Activated T-helper 9 cell treated with anti-CD3 and anti-CD28 coated beads, Interleukin-2, amount 50 U/mL, for 16 hours (primary cell): ENCODE measurements around the gene CIB4.
"Not testable (repeated sequence)": the region's sequence is repeated elsewhere in the genome, so short reads cannot be mapped to it uniquely, and the experiment has no call there.

Experiments
- DNase-seq: peaks from one replicate; pipeline ENCODE4 v3.0.0-alpha.2; 2020; ENCODE audit warnings: low read depth

CIB4 gene

DNA sequence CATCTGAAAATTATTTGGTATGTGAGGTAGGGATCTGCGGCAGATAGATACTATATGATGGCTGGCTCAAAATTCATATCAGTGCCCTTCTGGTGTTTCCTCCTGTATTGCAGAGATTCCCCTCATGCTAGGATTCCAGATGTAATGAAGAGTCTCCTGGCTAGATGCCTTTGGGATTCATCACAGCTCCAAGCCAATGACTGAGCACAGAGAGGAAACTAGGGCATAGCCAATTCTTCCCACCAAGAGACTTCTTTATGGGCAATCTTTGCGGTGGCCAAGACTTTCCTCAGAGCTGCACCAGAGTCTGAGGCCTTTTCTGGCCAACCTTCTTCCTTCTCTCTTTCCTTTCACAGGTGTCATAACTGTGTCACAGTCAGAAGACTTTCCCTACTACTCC lies 25.5 kb upstream of the CIB4 start:
- no peak for DNase-seq

DNA sequence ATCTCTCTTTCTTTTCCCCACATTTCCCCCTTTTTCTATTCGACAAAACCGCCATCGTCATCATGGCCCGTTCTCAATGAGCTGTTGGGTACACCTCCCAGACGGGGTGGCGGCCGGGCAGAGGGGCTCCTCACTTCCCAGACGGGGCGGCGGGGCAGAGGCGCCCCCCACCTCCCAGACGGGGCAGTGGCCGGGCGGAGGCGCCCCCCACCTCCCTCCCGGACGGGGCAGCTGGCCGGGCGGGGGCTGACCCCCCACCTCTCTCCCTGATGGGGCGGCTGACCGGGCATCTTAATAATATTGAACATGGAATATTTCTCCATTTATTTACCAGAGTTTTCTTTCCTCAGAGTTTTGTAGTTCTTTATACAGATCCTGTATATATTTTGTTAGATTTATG lies 24.1 kb upstream of the CIB4 start:
- DNase-seq: not testable (repeated sequence)

GRCh38 chr2:26660363-26660962 lies 19.3 kb upstream of the CIB4 start:
- no peak for DNase-seq

- DNase-seq: no peak
These were observed 17.7 kb upstream of the CIB4 start for GRCh38 chr2:26658691-26659346.

DNA sequence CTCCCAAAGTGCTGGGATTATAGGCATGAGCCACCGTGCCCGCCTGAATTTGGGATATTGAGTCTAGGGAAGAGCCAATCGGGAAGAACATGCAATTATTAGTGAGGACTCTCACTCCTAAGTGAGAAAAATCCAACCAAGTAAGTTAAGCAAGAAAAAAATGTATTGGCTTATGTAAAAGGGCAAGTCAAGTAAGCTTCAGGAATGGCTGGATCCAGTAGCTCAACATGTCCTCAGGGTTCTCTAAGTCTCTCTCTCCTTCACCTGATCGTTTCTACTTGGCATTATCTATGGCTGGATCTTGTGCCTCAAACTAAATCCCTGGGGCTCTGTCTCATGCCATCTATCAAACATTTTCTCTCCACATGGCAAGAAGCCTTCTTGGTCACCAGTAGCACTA lies 16.1 kb upstream of the CIB4 start:
- DNase-seq: no peak

- no peak for DNase-seq
These were observed 14.5 kb upstream of the CIB4 start for GRCh38 chr2:26655611-26656195.

DNA sequence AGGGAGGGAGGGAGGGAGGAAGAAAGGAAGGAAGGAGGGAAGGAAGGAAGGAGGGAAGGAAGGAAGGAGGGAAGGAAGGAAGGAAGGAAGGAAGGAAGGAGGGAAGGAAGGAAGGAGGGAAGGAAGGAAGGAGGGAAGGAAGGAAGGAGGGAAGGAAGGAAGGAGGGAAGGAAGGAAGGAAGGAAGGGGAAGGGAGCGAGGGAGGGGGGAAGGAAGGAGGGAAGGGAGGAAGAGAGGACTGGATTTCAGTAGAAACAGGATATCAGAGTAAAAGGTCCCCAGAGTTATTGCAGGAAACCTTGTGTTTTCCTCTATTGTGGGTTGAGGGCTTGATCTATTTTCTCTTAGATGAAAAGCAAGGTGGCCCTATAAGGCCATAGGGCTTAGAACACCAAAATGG lies 14.0 kb upstream of the CIB4 start:
- not testable (repeated sequence) for DNase-seq

GRCh38 chr2:26654061-26654340 lies 12.8 kb upstream of the CIB4 start:
- no peak for DNase-seq

DNA sequence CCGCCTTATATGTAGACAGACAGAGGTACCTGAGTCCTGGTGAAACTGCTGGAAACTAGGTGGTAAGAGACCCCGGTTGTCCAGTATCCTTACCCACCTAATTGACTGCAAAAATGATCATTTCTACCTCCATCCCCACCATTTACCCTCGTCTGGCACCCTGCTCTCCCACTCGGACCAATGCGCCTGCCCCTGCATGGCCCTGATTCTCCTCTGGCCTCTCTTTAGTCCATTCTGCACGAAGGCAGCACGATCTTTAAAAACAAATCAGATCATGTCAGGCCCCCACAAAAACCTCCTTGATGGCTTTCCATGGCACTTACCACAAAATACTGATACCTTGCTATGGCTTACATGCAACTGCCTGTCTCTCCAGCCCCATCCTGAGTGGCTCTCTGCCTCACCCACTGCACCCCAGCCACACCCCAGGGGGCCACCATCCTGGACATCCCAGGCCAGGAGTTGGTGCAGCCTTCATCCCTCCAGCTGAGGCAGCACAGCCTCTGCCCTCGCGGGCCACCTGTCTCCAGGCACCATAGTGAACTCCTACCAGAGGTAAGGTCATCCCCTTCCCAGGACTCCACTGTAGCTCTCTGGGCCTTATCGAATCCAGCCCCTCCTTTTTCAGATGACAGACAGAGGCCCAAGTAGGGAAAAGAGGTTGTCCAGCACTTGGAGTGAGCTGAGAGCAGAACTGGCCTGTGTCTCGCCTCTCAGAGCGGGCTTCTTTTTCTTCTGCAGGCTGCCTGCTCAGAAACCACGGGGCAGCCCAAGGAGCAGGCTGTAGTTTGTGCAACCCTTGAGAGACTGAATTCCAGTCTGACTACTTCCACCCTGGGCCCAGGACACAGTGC lies 12.3 kb upstream of the CIB4 start:
- DNase-seq: no peak

- no peak for DNase-seq
These were observed 11.3 kb upstream of the CIB4 start for GRCh38 chr2:26652361-26653041.

GRCh38 chr2:26651799-26652198 lies 10.6 kb upstream of the CIB4 start:
- no peak for DNase-seq

- DNase-seq: no peak
These were observed 10.3 kb upstream of the CIB4 start for GRCh38 chr2:26651470-26651771.

- no peak for DNase-seq
These were observed 9.7 kb upstream of the CIB4 start for GRCh38 chr2:26650713-26651469.

- no peak for DNase-seq
These were observed 9.0 kb upstream of the CIB4 start for GRCh38 chr2:26649992-26650712.

DNA sequence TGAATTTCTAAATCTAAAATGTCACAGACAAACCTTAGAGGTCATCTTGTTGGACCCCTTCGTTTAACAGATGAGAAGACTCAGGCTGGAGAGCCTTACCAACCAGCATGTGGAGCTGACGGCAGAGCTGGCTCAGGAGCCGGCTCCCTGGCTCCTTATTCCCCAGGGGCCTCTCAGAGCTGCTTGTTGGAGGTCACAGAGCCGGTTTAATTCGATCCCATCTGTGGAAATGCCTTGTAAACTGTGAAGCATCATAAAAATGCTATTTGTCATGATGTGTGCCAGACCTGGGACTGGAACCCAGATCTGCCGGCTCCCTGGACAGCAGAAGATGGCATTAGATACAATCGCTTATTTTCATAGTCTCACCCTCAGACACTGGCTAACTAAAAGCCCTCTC lies 8.2 kb upstream of the CIB4 start:
- DNase-seq: no peak

GRCh38 chr2:26648516-26648915 lies 7.3 kb upstream of the CIB4 start:
- no peak for DNase-seq

GRCh38 chr2:26647981-26648380 lies 6.8 kb upstream of the CIB4 start:
- no peak for DNase-seq

GRCh38 chr2:26646986-26647672 lies 6.0 kb upstream of the CIB4 start:
- DNase-seq: no peak

DNA sequence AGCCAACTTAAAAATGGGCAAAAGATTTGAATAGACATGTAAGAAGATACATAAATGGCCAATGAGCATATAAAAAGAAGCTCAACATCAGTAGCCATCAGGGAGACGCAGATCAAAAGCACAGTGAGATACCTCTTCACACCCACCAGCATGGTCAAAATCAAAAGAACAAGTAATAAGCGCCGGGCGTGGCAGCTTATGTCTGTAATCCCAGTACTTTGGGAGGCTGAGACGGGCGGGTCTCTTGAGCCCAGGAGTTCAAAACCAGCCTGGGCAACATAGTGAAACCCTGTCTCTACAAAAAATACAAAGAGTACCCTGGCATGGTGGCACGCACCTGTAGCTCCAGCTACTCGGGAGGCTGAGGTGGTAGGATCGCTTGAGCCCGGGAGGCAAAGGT lies 4.6 kb upstream of the CIB4 start:
- no peak for DNase-seq

DNA sequence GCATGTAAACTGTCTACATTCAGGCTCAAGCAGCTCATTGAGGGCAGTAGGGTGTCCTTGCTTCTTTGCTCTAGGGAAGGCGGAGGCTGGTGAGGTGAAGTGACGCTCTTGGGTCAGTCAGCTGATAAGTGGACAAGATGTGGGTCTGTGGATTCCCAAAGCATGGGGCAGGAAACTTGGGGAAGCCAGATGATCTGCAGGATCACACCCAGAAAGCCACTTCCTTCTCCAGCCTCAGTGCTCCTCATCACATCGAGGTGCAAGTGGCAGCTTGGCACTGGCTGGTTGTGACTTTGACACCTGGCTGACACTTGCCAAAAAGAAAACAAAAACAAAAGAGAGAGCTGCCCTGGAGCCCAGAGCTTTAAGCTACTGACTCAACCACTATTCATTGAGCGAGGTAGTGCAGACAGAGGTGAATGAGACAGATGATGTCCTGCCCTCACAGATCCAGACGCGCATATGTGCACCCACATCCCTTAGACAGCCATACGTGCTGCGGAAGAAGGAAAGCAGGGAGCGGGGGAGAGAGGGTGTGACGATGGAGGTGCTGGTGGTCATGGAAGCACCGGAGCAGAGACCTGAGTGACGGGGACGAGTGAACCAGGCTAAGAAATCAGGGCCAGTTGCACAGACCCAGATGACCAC lies 3.1 kb upstream of the CIB4 start:
- DNase-seq: no peak
